Astrocyte (in vitro differentiated cells and primary cell): ENCODE measurements around the gene RPAP3. TPM values are rescaled to one million over a fixed set of nuclear protein-coding genes. Genes with fewer than 3 reads are reported as not detected.

ENCODE experiments used
- DNase-seq: peaks from one replicate; pipeline ENCODE4 v3.0.0-alpha.2; 2010; ENCODE audit warnings: low read depth
- FAIRE-seq: peaks from 2 replicates; lab custom pipeline; 2011; peaks lifted over from hg19 to GRCh38; lab: Jason Lieb, UNC
- H2AFZ ChIP-seq: 2 replicates; pipeline ENCODE4 v1.6.0; 2012; ENCODE audit warnings: low read depth, low read length, inconsistent platforms
- H3K27ac ChIP-seq: 2 replicates; pipeline ENCODE4 v1.5.1; 2011; ENCODE audit warnings: low read depth, low read length, inconsistent platforms
- H3K27me3 ChIP-seq: 2 replicates; pipeline ENCODE4 v1.6.0; 2011; ENCODE audit warnings: low read length, inconsistent platforms; ENCODE audit not compliant: insufficient read depth
- H3K36me3 ChIP-seq: 2 replicates; pipeline ENCODE4 v1.5.1; 2011; ENCODE audit warnings: low read length, inconsistent platforms; ENCODE audit not compliant: insufficient read depth
- H3K4me1 ChIP-seq: 2 replicates; pipeline ENCODE4 v1.5.1; 2011; ENCODE audit warnings: low read length, inconsistent platforms; ENCODE audit not compliant: insufficient read depth
- H3K4me2 ChIP-seq: 2 replicates; pipeline ENCODE4 v1.6.0; 2012; ENCODE audit warnings: low read length, inconsistent platforms
- H3K4me3 ChIP-seq: 2 replicates; pipeline ENCODE4 v1.5.1; 2011; ENCODE audit warnings: low read depth, mild to moderate bottlenecking, low read length, inconsistent platforms; ENCODE audit not compliant: insufficient read depth
- H3K79me2 ChIP-seq: 2 replicates; pipeline ENCODE4 v1.6.0; 2012; ENCODE audit warnings: mild to moderate bottlenecking, low read length, inconsistent platforms; ENCODE audit not compliant: insufficient read depth
- H3K9ac ChIP-seq: 2 replicates; pipeline ENCODE4 v1.6.0; 2012; ENCODE audit warnings: mild to moderate bottlenecking, low read length, inconsistent platforms
- H3K9me3 ChIP-seq: 2 replicates; pipeline ENCODE4 v1.5.1; 2012; ENCODE audit warnings: low read depth, mild to moderate bottlenecking, low read length, inconsistent platforms; ENCODE audit not compliant: insufficient read depth
- H4K20me1 ChIP-seq: 2 replicates; pipeline ENCODE4 v1.6.0; 2012; ENCODE audit warnings: low read length, inconsistent platforms; ENCODE audit not compliant: insufficient read depth
- H3K27ac Mint-ChIP-seq: one replicate; pipeline ENCODE4 v1.8.0; 2021; ENCODE audit warnings: mild to moderate bottlenecking, mixed read lengths; ENCODE audit not compliant: unreplicated experiment
- H3K27me3 Mint-ChIP-seq: one replicate; pipeline ENCODE4 v1.8.0; 2021; ENCODE audit warnings: low read depth, mixed read lengths; ENCODE audit not compliant: unreplicated experiment
- H3K36me3 Mint-ChIP-seq: one replicate; pipeline ENCODE4 v1.8.0; 2021; ENCODE audit warnings: low read depth, mixed read lengths; ENCODE audit not compliant: unreplicated experiment
- H3K4me1 Mint-ChIP-seq: one replicate; pipeline ENCODE4 v1.8.0; 2021; ENCODE audit warnings: low read depth, mixed read lengths; ENCODE audit not compliant: unreplicated experiment
- H3K4me3 Mint-ChIP-seq: one replicate; pipeline ENCODE4 v1.8.0; 2021; ENCODE audit warnings: mild to moderate bottlenecking, moderate library complexity, mixed read lengths; ENCODE audit not compliant: unreplicated experiment
- H3K9me3 Mint-ChIP-seq: one replicate; pipeline ENCODE4 v1.8.0; 2021; ENCODE audit warnings: mild to moderate bottlenecking, mixed read lengths; ENCODE audit not compliant: unreplicated experiment
- EZH2 ChIP-seq: IDR thresholded peaks from 2 replicates; pipeline ENCODE4 v1.6.1; 2012; ENCODE audit warnings: mild to moderate bottlenecking, low read length, inconsistent platforms; ENCODE audit not compliant: insufficient read depth
- total RNA-seq: library from RNA; stranded (reverse); gene quantifications from 2 replicates; pipeline ENCODE4 v1.2.1, GENCODE V29; 2021
- TF ChIP-seq, protein P1 (sequence below): IDR thresholded peaks from 2 replicates; pipeline ENCODE4 v1.5.1; 2011; ENCODE audit warnings: low read depth, mild to moderate bottlenecking, inconsistent platforms, low read length, moderate library complexity; ENCODE audit not compliant: insufficient read depth

RPAP3 gene
- total RNA-seq, 1 donor from 2014 or later, result 39.2 TPM

GRCh38 chr12:47615711-47616110, 90.1 kb downstream of the RPAP3 start:
- H3K27me3 Mint-ChIP-seq, result no peaks in the 10 kb centered on the region
- no peak for TF ChIP-seq EZH2
- TF ChIP-seq, protein P1, sequence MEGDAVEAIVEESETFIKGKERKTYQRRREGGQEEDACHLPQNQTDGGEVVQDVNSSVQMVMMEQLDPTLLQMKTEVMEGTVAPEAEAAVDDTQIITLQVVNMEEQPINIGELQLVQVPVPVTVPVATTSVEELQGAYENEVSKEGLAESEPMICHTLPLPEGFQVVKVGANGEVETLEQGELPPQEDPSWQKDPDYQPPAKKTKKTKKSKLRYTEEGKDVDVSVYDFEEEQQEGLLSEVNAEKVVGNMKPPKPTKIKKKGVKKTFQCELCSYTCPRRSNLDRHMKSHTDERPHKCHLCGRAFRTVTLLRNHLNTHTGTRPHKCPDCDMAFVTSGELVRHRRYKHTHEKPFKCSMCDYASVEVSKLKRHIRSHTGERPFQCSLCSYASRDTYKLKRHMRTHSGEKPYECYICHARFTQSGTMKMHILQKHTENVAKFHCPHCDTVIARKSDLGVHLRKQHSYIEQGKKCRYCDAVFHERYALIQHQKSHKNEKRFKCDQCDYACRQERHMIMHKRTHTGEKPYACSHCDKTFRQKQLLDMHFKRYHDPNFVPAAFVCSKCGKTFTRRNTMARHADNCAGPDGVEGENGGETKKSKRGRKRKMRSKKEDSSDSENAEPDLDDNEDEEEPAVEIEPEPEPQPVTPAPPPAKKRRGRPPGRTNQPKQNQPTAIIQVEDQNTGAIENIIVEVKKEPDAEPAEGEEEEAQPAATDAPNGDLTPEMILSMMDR, result no peak
- peaks cover 14% of the 10 kb centered on the region for H3K9me3 Mint-ChIP-seq
- H3K4me1 Mint-ChIP-seq, result no peaks in the 10 kb centered on the region
- Histone ChIP-seq H3K9me3 (peaks cover 4% of the 10 kb centered on the region), H3K27ac (no peak overlapping the region), H3K36me3 (no peaks in the 10 kb centered on the region), H3K4me2 (no peak overlapping the region), H4K20me1 (no peaks in the 10 kb centered on the region), H2AFZ (no peak overlapping the region), H3K27me3 (no peaks in the 10 kb centered on the region), H3K4me1 (no peaks in the 10 kb centered on the region), H3K4me3 (no peak overlapping the region), H3K9ac (no peak overlapping the region), H3K79me2 (no peaks in the 10 kb centered on the region)
- H3K4me3 Mint-ChIP-seq, result no peak overlapping the region
- no peak for FAIRE-seq
- DNase-seq, result no peak
- peaks cover 47% of the 10 kb centered on the region for H3K36me3 Mint-ChIP-seq
- H3K27ac Mint-ChIP-seq, result no peak overlapping the region

- H4K20me1 ChIP-seq, result no peaks in the 10 kb centered on the region
- no peak overlapping the region for H3K4me2 ChIP-seq
- Mint-ChIP-seq H3K36me3 (peaks cover 42% of the 10 kb centered on the region), H3K4me3 (no peak overlapping the region), H3K4me1 (no peaks in the 10 kb centered on the region), H3K9me3 (peaks cover 16% of the 10 kb centered on the region), H3K27ac (no peak overlapping the region), H3K27me3 (no peaks in the 10 kb centered on the region)
- no peak overlapping the region for H3K27ac ChIP-seq
- no peaks in the 10 kb centered on the region for H3K27me3 ChIP-seq
- peaks cover 4% of the 10 kb centered on the region for H3K9me3 ChIP-seq
- no peak overlapping the region for H3K9ac ChIP-seq
- H3K4me3 ChIP-seq, result no peak overlapping the region
- peak; percentile 52 for DNase-seq
- no peaks in the 10 kb centered on the region for H3K4me1 ChIP-seq
- FAIRE-seq, result no peak
- H3K36me3 ChIP-seq, result no peaks in the 10 kb centered on the region
- no peaks in the 10 kb centered on the region for H3K79me2 ChIP-seq
- no peak for TF ChIP-seq EZH2
- TF ChIP-seq, protein P1, result no peak
- H2AFZ ChIP-seq, result no peak overlapping the region
Observed at GRCh38 chr12:47614521-47614920, 91.3 kb downstream of the RPAP3 start.

GRCh38 chr12:47612953-47613352, 92.9 kb downstream of the RPAP3 start:
- FAIRE-seq (no peak), DNase-seq (no peak)
- no peak overlapping the region for H2AFZ ChIP-seq
- TF ChIP-seq, protein P1, result no peak
- no peak for TF ChIP-seq EZH2
- H3K9ac ChIP-seq, result no peak overlapping the region
- H3K9me3 ChIP-seq, result peaks cover 4% of the 10 kb centered on the region
- peaks cover 18% of the 10 kb centered on the region for H3K9me3 Mint-ChIP-seq
- H3K27ac Mint-ChIP-seq, result no peak overlapping the region
- H3K4me1 ChIP-seq, result no peaks in the 10 kb centered on the region
- H3K27me3 ChIP-seq, result no peaks in the 10 kb centered on the region
- no peaks in the 10 kb centered on the region for H3K79me2 ChIP-seq
- H4K20me1 ChIP-seq, result no peaks in the 10 kb centered on the region
- no peak overlapping the region for H3K4me2 ChIP-seq
- no peaks in the 10 kb centered on the region for H3K27me3 Mint-ChIP-seq
- no peak overlapping the region for H3K4me3 Mint-ChIP-seq
- H3K36me3 ChIP-seq, result no peaks in the 10 kb centered on the region
- H3K27ac ChIP-seq, result no peak overlapping the region
- H3K4me1 Mint-ChIP-seq, result no peaks in the 10 kb centered on the region
- peaks cover 41% of the 10 kb centered on the region for H3K36me3 Mint-ChIP-seq
- no peak overlapping the region for H3K4me3 ChIP-seq
